ENCODE data around the gene GRIP2. TPM values are rescaled to one million over a fixed set of nuclear protein-coding genes. Genes with fewer than 3 reads are reported as not detected.

Gene GRIP2
- total and polyA plus RNA-seq, 2 donors (not counting 3 experiments of a cell fraction or from before 2014, with no cell fraction given) = not detected

DNA sequence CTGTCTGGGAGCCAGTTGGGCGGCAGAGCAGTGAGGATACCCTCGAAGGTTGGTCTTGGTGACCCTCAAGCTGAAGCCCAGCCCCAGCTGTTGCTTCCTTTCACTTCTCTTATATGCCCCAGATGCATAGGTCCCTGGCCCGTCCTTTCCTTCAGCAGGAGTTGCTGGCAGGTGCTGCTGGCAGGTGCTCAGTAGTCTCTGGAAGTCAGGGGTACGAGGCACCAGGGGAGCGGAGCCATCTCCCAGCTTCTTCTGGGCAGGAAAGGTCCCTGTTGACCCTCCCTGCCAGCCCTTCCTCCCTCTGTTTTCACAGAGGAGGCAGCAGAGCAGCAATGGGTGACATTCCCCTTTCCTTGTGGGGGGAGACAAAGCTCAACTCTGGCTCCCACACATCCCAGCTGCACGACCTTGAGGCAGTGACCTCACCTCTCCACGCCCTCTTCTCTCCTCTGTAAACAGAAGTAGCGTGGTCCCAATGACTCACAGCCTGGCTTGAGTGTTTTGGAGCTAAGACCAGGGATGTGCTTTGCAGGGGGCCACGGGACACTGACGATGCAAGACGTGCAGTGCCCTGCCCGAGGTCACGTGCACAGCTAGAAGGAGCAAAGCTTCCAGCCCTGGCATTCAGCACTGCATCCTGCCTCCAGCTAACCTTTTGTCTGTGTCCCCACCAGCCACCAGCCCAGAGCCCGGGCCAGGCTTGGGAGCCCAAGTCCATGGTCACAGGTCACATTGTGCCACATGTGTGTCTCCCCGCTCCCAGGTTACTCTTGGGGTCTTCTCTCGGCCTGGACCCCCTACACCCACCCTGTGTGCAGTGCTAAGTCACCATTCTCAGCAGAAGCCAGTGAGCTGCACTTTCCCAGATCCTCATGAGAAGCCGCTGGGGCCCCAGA, 88.0 kb downstream of the GRIP2 start:
- H3K9me1 ChIP-seq (replicated peaks; ENCODE audit: control insufficient read depth, extremely low read depth, insufficient read depth, low read length) = no peaks in the 10 kb centered on the region
- H3K4me1 ChIP-seq (ENCODE audit: control insufficient read depth, extremely low read depth, insufficient read depth, low read length) = peaks cover 25% of the 10 kb centered on the region
- dilution Hi-C loops (cut with MboI; ENCODE audit: extremely low pct_ligation_motif_present, low sequenced_read_pairs) (no loop called here), intact Hi-C loops (cut with micrococcal nuclease) (loop anchor here (1.0 to 5.0 kb wide), 3 partner anchors 8 to 310 kb away; no protein-coding TSS in a partner anchor)
- ChIA-PET POLR2A (interaction anchor here (0.6 to 2.2 kb wide), 4 partner anchors 9 to 338 kb away, joined by 3 to 20 read pairs (median 4); no protein-coding TSS in a partner anchor), CTCF (interaction anchor here (0.8 to 4.0 kb wide), 8 partner anchors 9 to 248 kb away, joined by 3 to 34 read pairs (median 7); partner anchors contain the start of gene SLC6A6)
- H3K4me2 ChIP-seq (ENCODE audit: insufficient read depth, low read length) = peak overlapping the region; percentile 35
- H3K9me3 ChIP-seq (replicated peaks; ENCODE audit: control insufficient read depth, insufficient read depth, low read length) = no peaks in the 10 kb centered on the region
- H3K27ac ChIP-seq (ENCODE audit: insufficient read depth, low read depth, low read length) = peak overlapping the region; percentile 89
- peak; percentile 83 for DNase-seq (ENCODE audit: low read depth, low spot score)
- H3K9ac ChIP-seq (replicated peaks; ENCODE audit: extremely low read depth, insufficient read depth, low read length) = peak overlapping the region; percentile 67
- no peaks in the 10 kb centered on the region for H4K20me1 ChIP-seq (replicated peaks; ENCODE audit: control insufficient read depth, extremely low read depth, insufficient read depth, low read length)
- TF ChIP-seq FOS (IDR thresholded peaks at IDR 0.05; ENCODE audit: borderline replicate concordance, insufficient read depth, low read length) = peak; percentile 60
- TF ChIP-seq MAX (IDR thresholded peaks at IDR 0.05; ENCODE audit: insufficient read depth, insufficient read length) = peak; percentile 55
- TF ChIP-seq JUN (IDR thresholded peaks at IDR 0.05; ENCODE audit: borderline replicate concordance, insufficient read depth, insufficient read length, low read depth) = peak; percentile 45
- TF ChIP-seq EZH2 (IDR thresholded peaks at IDR 0.05; ENCODE audit: borderline replicate concordance, low read depth, low read length, severe bottlenecking) = no peak
- FAIRE-seq = peak; percentile 83
- H3K79me2 ChIP-seq (ENCODE audit: control insufficient read depth, insufficient read depth, low read length) = no peaks in the 10 kb centered on the region
- peaks cover 5 to 8% of the 10 kb centered on the region in 2 experiments for H3K36me3 ChIP-seq (ENCODE audit: control insufficient read depth in 2 of 2, extremely low read depth in 1 of 2, insufficient read depth in 2 of 2, low read length in 2 of 2)
- H2AFZ ChIP-seq (ENCODE audit: low read depth, low read length) = no peak overlapping the region
- H3K27me3 ChIP-seq (ENCODE audit: control insufficient read depth in 2 of 2, insufficient read depth in 2 of 2, low read length in 2 of 2) = no peaks in the 10 kb centered on the region
- no TSS peak for BruUV-seq (replicated peaks)
- H3K4me3 ChIP-seq (replicated peaks in 1 of 3; ENCODE audit: insufficient read depth in 1 of 3, low read depth in 1 of 3, low read length in 3 of 3) = no peak overlapping the region

Measured in endothelial cell of umbilical vein (primary cell).